NCI-H1417 (cell line): ENCODE results near the gene OPCML.

ENCODE experiments used
- DNase-seq, 3 experiments: peaks; one replicate each; lab custom pipeline; 2025; lab: John Stamatoyannopoulos, UW

OPCML gene

GRCh38 chr11:132493801-132494200 lies 1038.5 kb downstream of the OPCML start:
- no peak for DNase-seq

DNA sequence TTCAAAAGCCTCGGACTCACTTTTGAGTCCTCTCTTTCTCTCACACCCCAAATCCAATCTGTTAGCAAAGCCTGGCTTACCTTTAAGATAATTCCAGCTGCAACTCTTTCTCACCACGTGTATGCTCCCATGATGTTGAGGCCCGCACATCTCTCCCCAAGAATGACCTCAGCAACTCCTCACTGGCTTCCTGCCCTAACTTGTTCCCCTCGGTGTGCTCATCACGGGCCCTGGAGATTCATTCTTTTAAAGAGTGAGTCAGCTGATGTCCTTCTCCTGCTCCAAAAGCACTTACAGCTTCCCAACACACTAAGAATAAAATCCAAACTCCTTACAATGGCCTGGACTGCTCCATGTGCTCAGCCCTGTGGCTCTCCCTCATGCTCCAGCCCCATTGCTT lies 1041.3 kb downstream of the OPCML start:
- DNase-seq = no peak

GRCh38 chr11:132486060-132486459 lies 1046.2 kb downstream of the OPCML start:
- DNase-seq = no peak

- DNase-seq = no peak
Measured at GRCh38 chr11:132475026-132475425, 1057.3 kb downstream of the OPCML start.

DNA sequence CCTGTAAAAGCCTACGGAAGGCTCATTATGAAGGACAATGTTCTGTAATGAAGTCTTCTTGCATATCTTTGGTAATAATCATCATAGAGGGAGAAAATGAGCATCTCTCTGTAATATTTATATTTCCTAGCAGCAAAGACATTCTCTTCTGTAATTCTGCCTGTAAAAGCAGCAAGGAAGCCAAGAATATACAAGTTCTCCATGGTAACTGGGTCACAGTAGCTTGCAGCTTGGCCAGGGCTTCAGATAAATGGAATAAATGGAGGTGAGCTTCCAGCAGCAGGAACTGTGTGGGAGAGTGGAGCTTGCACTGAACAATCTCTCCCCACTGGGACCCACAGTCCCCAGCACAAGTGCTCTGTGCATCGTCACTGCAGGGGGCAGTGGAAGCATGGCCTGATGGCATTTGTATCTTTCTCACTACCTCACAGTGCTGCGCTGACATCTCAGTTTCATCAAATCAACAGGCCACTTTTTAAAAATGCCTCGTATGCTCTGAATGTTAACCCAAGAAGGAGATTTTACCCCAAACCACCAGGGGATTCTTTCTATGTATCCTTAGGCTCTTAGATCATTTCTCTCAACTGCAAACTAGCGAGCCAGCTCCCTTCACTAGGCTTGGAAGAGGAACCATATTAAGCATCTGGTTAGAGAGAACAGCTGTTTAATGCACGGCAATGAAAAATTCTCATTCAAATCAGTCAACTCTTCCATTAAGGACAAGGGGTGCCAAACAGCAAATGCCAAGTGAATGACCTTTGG lies 1059.7 kb downstream of the OPCML start:
- no peak for DNase-seq

- DNase-seq = no peak
Measured at GRCh38 chr11:132471466-132471865, 1060.8 kb downstream of the OPCML start.

DNA sequence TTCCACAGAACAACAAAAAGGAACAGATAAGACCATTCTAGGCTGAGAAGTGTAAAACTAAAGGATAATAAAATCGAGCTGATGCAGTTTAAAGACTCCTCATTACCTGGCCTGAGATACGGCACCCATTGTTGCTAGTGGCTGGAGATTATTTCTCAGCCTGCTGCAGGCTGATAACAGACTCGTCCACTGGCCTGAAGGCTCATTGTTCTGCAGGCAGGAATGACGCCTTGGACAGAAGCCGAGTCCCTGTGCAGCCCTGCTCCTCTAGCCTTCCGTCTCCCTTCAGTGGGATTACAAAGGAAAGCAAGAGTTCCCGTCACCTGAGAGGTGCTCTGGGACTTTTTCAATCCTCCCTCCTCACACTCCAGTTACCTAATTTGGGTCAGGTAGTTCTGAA lies 1065.3 kb downstream of the OPCML start:
- DNase-seq = no peak

GRCh38 chr11:132464939-132465338 lies 1067.4 kb downstream of the OPCML start:
- peak in 1 of 3 experiments; percentile 20 for DNase-seq

GRCh38 chr11:132464003-132464342 lies 1068.3 kb downstream of the OPCML start:
- no peak for DNase-seq

GRCh38 chr11:132463295-132464002 lies 1068.9 kb downstream of the OPCML start:
- DNase-seq = no peak

DNA sequence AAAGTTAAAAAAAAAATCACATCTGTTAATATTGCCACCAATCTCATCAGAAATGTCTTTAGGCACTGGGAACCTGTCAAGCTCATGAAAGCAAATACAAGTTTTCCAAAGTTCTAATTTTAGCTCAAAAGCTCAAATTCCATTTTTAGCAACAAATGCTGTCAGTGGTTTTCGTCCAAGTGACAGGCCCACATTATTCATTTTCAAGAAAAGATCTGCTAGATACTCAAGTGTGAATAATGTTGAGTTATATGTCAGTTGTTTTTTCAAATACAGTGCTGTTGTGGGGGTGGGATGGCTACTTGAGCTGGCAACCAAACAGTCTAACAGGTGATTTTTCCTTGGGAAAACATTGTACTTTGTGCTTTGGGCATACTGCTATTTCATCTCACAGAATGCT lies 1072.6 kb downstream of the OPCML start:
- DNase-seq = no peak

DNA sequence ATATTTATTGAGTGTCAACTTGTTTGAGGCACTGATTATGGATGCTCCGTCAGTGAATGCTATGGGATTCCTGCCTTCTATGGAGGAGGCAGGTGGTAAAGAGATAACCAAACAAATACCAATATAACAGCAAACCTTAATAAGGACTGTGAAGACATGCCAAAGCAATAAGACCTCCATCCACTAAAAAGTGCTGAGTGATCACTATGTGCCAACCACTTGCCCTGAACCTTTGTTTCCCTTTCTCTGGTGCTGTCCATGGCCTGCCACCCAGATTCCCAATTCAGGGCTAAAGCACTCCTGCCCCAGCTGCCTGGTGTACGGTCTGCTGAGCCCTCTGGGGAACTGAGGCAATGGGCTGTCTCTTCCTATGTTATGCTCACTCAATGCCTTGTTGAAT lies 1074.9 kb downstream of the OPCML start:
- DNase-seq = no peak

- DNase-seq = peak in 2 of 3 experiments; percentile 40 to 54
Measured at GRCh38 chr11:132456751-132457328, 1075.5 kb downstream of the OPCML start.

DNA sequence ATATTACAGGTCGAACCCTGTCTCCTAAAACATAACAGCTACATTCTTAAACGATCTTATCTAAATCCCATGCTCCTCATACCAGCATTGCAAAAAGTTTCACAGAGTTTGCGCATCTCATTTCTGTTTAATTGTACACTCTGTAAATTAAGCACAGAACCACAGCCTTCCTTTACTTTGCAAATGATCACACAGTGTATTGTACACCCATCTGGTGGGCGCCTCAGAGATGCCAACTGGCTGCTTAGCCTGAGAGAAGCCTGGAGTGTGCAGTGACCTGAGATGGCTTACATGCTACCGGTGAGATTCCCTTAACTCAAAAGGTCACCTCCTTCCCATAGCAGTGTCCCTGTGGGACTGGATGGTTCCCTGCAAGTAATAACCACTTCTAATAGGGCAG lies 1077.3 kb downstream of the OPCML start:
- no peak for DNase-seq

- DNase-seq = no peak
Measured at GRCh38 chr11:132453406-132453805, 1078.9 kb downstream of the OPCML start.

- DNase-seq = no peak
Measured at GRCh38 chr11:132452616-132453015, 1079.7 kb downstream of the OPCML start.

- DNase-seq = no peak
Measured at GRCh38 chr11:132451942-132452601, 1080.2 kb downstream of the OPCML start.

DNA sequence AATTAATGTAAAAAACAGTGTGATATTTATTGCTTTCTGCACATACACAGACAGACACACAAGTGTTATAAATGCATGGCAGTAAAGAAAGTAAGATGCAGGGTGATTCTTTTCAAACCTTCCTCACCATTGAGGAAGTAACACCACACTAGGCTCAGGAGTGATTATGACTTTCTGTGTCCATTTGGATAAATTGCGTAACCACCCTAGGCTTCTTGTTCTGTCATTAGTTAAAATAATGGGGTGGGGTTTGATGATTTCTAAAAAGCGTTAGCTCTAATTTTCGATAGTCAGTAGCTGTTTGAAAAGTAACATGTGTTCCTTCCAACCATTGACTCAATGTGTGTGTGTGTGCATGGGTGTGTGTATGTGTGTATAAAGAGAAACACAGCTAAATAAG lies 1081.7 kb downstream of the OPCML start:
- no peak for DNase-seq

- no peak for DNase-seq
Measured at GRCh38 chr11:132448334-132448995, 1083.8 kb downstream of the OPCML start.

- DNase-seq = no peak
Measured at GRCh38 chr11:132447761-132448160, 1084.5 kb downstream of the OPCML start.

GRCh38 chr11:132445859-132446291 lies 1086.4 kb downstream of the OPCML start:
- DNase-seq = no peak

GRCh38 chr11:132444911-132445310 lies 1087.4 kb downstream of the OPCML start:
- no peak for DNase-seq
